SK-N-SH treated with all-trans-retinoic acid at 6 μM for 48 hours (cell line): Measurements from ENCODE around the gene CCDC180.

Experiments
- ATAC-seq: fragments of 200-7000 bp; cut with Tn5 transposase; 3 replicates; pipeline ENCODE4 v1.9.1; 2020; ENCODE audit warnings: mild to moderate bottlenecking, moderate library complexity
- ARNTL ChIP-seq: fragments of 450-650 bp; formaldehyde crosslinking; IDR thresholded peaks from 2 replicates; pipeline ENCODE4 v1.5.0; 2020; ENCODE audit warnings: low read depth, mild to moderate bottlenecking, moderate library complexity, borderline replicate concordance
- BACH2 ChIP-seq: fragments of 250-450 bp; sonication (Bioruptor Pico); IDR thresholded peaks from 2 replicates; pipeline ENCODE4 v1.9.0; 2021; ENCODE audit warnings: mild to moderate bottlenecking, borderline replicate concordance
- CSDC2 ChIP-seq: fragments of 250-450 bp; sonication (Bioruptor Pico); IDR thresholded peaks from 2 replicates; pipeline ENCODE4 v1.5.0; 2020; ENCODE audit warnings: mild to moderate bottlenecking, moderate library complexity
- ESRRG ChIP-seq: fragments of 250-450 bp; sonication (Bioruptor Pico); IDR thresholded peaks from 2 replicates; pipeline ENCODE4 v1.6.1; 2021; ENCODE audit warnings: mild to moderate bottlenecking
- GLIS3 ChIP-seq: fragments of 250-450 bp; sonication (Bioruptor Pico); IDR thresholded peaks from 2 replicates; pipeline ENCODE4 v1.5.0; 2020; ENCODE audit warnings: mild to moderate bottlenecking, moderate library complexity
- ISL1 ChIP-seq: fragments of 250-450 bp; sonication (Bioruptor Pico); IDR thresholded peaks from 2 replicates; pipeline ENCODE4 v2.1.2; 2022; ENCODE audit warnings: mild to moderate bottlenecking, moderate library complexity
- PATZ1 ChIP-seq: fragments of 250-450 bp; sonication (Bioruptor Pico); IDR thresholded peaks from 2 replicates; pipeline ENCODE4 v1.8.0; 2020; ENCODE audit warnings: mild to moderate bottlenecking, moderate library complexity, borderline replicate concordance
- PPARA ChIP-seq: fragments of 250-450 bp; sonication (Bioruptor Pico); IDR thresholded peaks from 2 replicates; pipeline ENCODE4 v1.5.0; 2020; ENCODE audit warnings: mild to moderate bottlenecking, borderline replicate concordance
- RARB ChIP-seq: fragments of 250-450 bp; sonication (Bioruptor Pico); IDR thresholded peaks from 2 replicates; pipeline ENCODE4 v1.8.0; 2021; ENCODE audit warnings: mild to moderate bottlenecking, moderate library complexity
- SNAI2 ChIP-seq: fragments of 250-450 bp; sonication (Bioruptor Pico); IDR thresholded peaks from 2 replicates; pipeline ENCODE4 v1.5.0; 2020; ENCODE audit warnings: mild to moderate bottlenecking, moderate library complexity
- TCF4 ChIP-seq: fragments of 250-450 bp; sonication (Bioruptor Pico); IDR thresholded peaks from 2 replicates; pipeline ENCODE4 v1.8.0; 2021; ENCODE audit warnings: mild to moderate bottlenecking, moderate library complexity, borderline replicate concordance
- TOX ChIP-seq: fragments of 250-450 bp; sonication (Bioruptor Pico); IDR thresholded peaks from 2 replicates; pipeline ENCODE4 v1.8.0; 2021; ENCODE audit warnings: mild to moderate bottlenecking, moderate library complexity, borderline replicate concordance
- TSHZ2 ChIP-seq: fragments of 250-450 bp; sonication (Bioruptor Pico); IDR thresholded peaks from 2 replicates; pipeline ENCODE4 v1.5.0; 2020; ENCODE audit warnings: mild to moderate bottlenecking, moderate library complexity
- ZC3H10 ChIP-seq: fragments of 250-450 bp; sonication (Bioruptor Pico); IDR thresholded peaks from 2 replicates; pipeline ENCODE4 v1.5.1; 2021; ENCODE audit warnings: mild to moderate bottlenecking, moderate library complexity
- ZFP3 ChIP-seq: fragments of 250-450 bp; sonication (Bioruptor Pico); IDR thresholded peaks from 2 replicates; pipeline ENCODE4 v1.5.0; 2020; ENCODE audit warnings: mild to moderate bottlenecking, moderate library complexity
- ZFP30 ChIP-seq: fragments of 450-650 bp; formaldehyde crosslinking; IDR thresholded peaks from 2 replicates; pipeline ENCODE4 v1.5.0; 2022; ENCODE audit warnings: mild to moderate bottlenecking, moderate library complexity
- ZNF565 ChIP-seq: fragments of 450-650 bp; formaldehyde crosslinking; conservative IDR thresholded peaks from 2 replicates; pipeline ENCODE4 v1.5.0; 2020; ENCODE audit warnings: low read depth, mild to moderate bottlenecking, moderate library complexity
- ZNF70 ChIP-seq: fragments of 450-650 bp; formaldehyde crosslinking; IDR thresholded peaks from 2 replicates; pipeline ENCODE4 v1.5.0; 2020; ENCODE audit warnings: mild to moderate bottlenecking, moderate library complexity
- ZNF8 ChIP-seq: fragments of 450-650 bp; formaldehyde crosslinking; IDR thresholded peaks from 2 replicates; pipeline ENCODE4 v1.5.0; 2020; ENCODE audit warnings: mild to moderate bottlenecking, moderate library complexity
- TF ChIP-seq, protein P1 (sequence below): fragments of 250-450 bp; sonication (Bioruptor Pico); IDR thresholded peaks from 2 replicates; pipeline ENCODE4 v1.5.1; 2020; ENCODE audit warnings: low read depth, mild to moderate bottlenecking, moderate library complexity
- TF ChIP-seq, protein P2 (sequence below): fragments of 250-450 bp; sonication (Bioruptor Pico); IDR thresholded peaks from 2 replicates; pipeline ENCODE4 v1.5.1; 2021; ENCODE audit warnings: mild to moderate bottlenecking, moderate library complexity
- TF ChIP-seq, protein P3 (sequence below): fragments of 250-450 bp; sonication (Bioruptor Pico); IDR thresholded peaks from 2 replicates; pipeline ENCODE4 v1.8.0; 2021; ENCODE audit warnings: low read depth, mild to moderate bottlenecking, moderate library complexity, borderline replicate concordance

Gene CCDC180

GRCh38 chr9:97315550-97315949 lies 8.1 kb downstream of the CCDC180 start:
- ATAC-seq, result no peak; the same call in 2 of the 3 replicates
- TF ChIP-seq, protein P1, sequence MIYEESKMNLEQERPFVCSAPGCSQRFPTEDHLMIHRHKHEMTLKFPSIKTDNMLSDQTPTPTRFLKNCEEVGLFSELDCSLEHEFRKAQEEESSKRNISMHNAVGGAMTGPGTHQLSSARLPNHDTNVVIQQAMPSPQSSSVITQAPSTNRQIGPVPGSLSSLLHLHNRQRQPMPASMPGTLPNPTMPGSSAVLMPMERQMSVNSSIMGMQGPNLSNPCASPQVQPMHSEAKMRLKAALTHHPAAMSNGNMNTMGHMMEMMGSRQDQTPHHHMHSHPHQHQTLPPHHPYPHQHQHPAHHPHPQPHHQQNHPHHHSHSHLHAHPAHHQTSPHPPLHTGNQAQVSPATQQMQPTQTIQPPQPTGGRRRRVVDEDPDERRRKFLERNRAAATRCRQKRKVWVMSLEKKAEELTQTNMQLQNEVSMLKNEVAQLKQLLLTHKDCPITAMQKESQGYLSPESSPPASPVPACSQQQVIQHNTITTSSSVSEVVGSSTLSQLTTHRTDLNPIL, result no peak
- TF ChIP-seq ZFP3 (CRISPR knock-in tag), result no peak
- TF ChIP-seq ZNF70 (CRISPR knock-in tag), result no peak
- no peak for TF ChIP-seq TOX
- no peak for TF ChIP-seq TCF4 (CRISPR knock-in tag)
- TF ChIP-seq ISL1 (CRISPR knock-in tag), result no peak
- no peak for TF ChIP-seq BACH2
- no peak for TF ChIP-seq ZNF565
- TF ChIP-seq, protein P2, sequence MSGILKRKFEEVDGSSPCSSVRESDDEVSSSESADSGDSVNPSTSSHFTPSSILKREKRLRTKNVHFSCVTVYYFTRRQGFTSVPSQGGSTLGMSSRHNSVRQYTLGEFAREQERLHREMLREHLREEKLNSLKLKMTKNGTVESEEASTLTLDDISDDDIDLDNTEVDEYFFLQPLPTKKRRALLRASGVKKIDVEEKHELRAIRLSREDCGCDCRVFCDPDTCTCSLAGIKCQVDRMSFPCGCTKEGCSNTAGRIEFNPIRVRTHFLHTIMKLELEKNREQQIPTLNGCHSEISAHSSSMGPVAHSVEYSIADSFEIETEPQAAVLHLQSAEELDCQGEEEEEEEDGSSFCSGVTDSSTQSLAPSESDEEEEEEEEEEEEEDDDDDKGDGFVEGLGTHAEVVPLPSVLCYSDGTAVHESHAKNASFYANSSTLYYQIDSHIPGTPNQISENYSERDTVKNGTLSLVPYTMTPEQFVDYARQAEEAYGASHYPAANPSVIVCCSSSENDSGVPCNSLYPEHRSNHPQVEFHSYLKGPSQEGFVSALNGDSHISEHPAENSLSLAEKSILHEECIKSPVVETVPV, result no peak
- TF ChIP-seq PPARA (CRISPR knock-in tag), result no peak
- TF ChIP-seq ESRRG, result no peak
- no peak for TF ChIP-seq ZC3H10 (CRISPR knock-in tag)
- no peak for TF ChIP-seq TSHZ2 (CRISPR knock-in tag)
- no peak for TF ChIP-seq GLIS3 (CRISPR knock-in tag)
- TF ChIP-seq ARNTL (CRISPR knock-in tag), result no peak
- no peak for TF ChIP-seq SNAI2 (CRISPR knock-in tag)
- TF ChIP-seq ZFP30, result no peak
- TF ChIP-seq PATZ1 (CRISPR knock-in tag), result no peak
- no peak for TF ChIP-seq ZNF8 (CRISPR knock-in tag)
- TF ChIP-seq CSDC2 (CRISPR knock-in tag), result no peak

- ATAC-seq, result no peak
- TF ChIP-seq RARB (CRISPR knock-in tag) (no peak), TSHZ2 (CRISPR knock-in tag) (no peak), ARNTL (CRISPR knock-in tag) (no peak), BACH2 (no peak), TOX (no peak), ZFP30 (no peak), ISL1 (CRISPR knock-in tag) (no peak), PATZ1 (CRISPR knock-in tag) (no peak), ESRRG (no peak), ZC3H10 (CRISPR knock-in tag) (no peak), ZFP3 (CRISPR knock-in tag) (no peak)
- TF ChIP-seq, protein P1, result no peak
- TF ChIP-seq, protein P3, sequence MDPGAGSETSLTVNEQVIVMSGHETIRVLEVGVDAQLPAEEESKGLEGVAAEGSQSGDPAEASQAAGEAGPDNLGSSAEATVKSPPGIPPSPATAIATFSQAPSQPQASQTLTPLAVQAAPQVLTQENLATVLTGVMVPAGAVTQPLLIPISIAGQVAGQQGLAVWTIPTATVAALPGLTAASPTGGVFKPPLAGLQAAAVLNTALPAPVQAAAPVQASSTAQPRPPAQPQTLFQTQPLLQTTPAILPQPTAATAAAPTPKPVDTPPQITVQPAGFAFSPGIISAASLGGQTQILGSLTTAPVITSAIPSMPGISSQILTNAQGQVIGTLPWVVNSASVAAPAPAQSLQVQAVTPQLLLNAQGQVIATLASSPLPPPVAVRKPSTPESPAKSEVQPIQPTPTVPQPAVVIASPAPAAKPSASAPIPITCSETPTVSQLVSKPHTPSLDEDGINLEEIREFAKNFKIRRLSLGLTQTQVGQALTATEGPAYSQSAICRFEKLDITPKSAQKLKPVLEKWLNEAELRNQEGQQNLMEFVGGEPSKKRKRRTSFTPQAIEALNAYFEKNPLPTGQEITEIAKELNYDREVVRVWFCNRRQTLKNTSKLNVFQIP (CRISPR knock-in tag), result no peak
These were observed 9.4 kb downstream of the CCDC180 start for GRCh38 chr9:97316904-97317303.
